Measurements from ENCODE around the gene DDX10.

The DDX10 gene

GRCh38 chr11:108914981-108915380, 250.1 kb downstream of the DDX10 start:
- DNase-seq: no peak

GRCh38 chr11:108915666-108916065, 250.8 kb downstream of the DDX10 start:
- no peak for DNase-seq

- DNase-seq: no peak
Measured at GRCh38 chr11:108916290-108916689, 251.4 kb downstream of the DDX10 start.

- no peak for DNase-seq
Measured at GRCh38 chr11:108916935-108917334, 252.1 kb downstream of the DDX10 start.

GRCh38 chr11:108921211-108921610, 256.3 kb downstream of the DDX10 start:
- no peak for DNase-seq

- DNase-seq: no peak
Measured at GRCh38 chr11:108922241-108922640, 257.4 kb downstream of the DDX10 start.

GRCh38 chr11:108923413-108923812, 258.5 kb downstream of the DDX10 start:
- no peak for DNase-seq

GRCh38 chr11:108926171-108926840, 261.4 kb downstream of the DDX10 start:
- DNase-seq: no peak

GRCh38 chr11:108926841-108927577, 262.1 kb downstream of the DDX10 start:
- DNase-seq: no peak

GRCh38 chr11:108927791-108928545, 263.1 kb downstream of the DDX10 start:
- no peak for DNase-seq

- DNase-seq: no peak
Measured at GRCh38 chr11:108929241-108929640, 264.4 kb downstream of the DDX10 start.

GRCh38 chr11:108931168-108931567, 266.3 kb downstream of the DDX10 start:
- no peak for DNase-seq

GRCh38 chr11:108933630-108934029, 268.8 kb downstream of the DDX10 start:
- no peak for DNase-seq

- no peak for DNase-seq
Measured at GRCh38 chr11:108934289-108934688, 269.4 kb downstream of the DDX10 start.

GRCh38 chr11:108934696-108935095, 269.8 kb downstream of the DDX10 start:
- DNase-seq: no peak

- no peak for DNase-seq
Measured at GRCh38 chr11:108937746-108938145, 272.9 kb downstream of the DDX10 start.

GRCh38 chr11:108938604-108939003, 273.7 kb downstream of the DDX10 start:
- DNase-seq: no peak

- no peak for DNase-seq
Measured at GRCh38 chr11:108939135-108939534, 274.3 kb downstream of the DDX10 start.

- no peak for DNase-seq
Measured at GRCh38 chr11:108943853-108944252, 279.0 kb downstream of the DDX10 start.

- no peak for DNase-seq
Measured at GRCh38 chr11:108944471-108945178, 279.8 kb downstream of the DDX10 start.

GRCh38 chr11:108945341-108945740, 280.5 kb downstream of the DDX10 start:
- DNase-seq: no peak

GRCh38 chr11:108947654-108948570, 283.0 kb downstream of the DDX10 start:
- DNase-seq: no peak

All from DMS 273 treated with DMSO at 0.1 percent for 48 hours (cell line).